GM18867 (cell line): Measurements from ENCODE around the gene CELF2.
"Not testable (repeated sequence)": the region's sequence is repeated elsewhere in the genome, so short reads cannot be mapped to it uniquely, and the experiment has no call there.

ENCODE experiments used
- ATAC-seq: cut with Tn5 transposase; IDR thresholded peaks from one replicate; pipeline ENCODE4 v1.9.1; 2021; ENCODE audit warnings: mild to moderate bottlenecking, moderate library complexity; ENCODE audit not compliant: unreplicated experiment

The CELF2 gene

DNA sequence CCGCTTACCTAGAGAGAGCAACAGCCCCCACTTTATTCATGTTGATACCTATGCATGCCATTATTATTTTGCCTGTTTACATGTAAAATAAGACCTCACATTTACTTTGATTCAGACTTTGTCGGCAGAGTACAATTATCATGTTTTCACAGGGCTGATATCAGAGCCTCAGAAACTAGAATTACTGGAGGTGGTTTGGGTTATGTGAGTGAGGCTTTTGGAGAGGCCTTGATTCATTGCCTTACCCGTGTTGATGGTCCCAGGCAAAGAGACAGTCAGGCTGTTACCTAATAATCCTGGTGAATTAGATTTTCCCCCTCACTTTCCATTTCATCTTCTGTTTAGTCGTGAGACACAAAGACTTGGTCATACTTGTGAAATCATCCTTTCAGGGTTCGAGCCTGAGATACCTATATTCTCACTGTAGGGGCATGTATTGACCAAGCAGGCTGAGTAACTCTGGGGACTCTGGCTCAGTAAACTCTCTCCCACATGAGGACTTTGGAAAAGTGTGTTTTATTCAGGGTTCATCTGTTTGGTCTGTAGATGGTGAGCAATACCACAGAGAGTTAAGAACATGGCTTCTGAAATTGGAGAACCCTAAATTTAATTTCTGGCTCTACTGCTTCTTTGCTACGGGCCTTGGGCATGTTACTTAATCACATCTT, 150.9 kb downstream of the CELF2 start:
- no peak for ATAC-seq

DNA sequence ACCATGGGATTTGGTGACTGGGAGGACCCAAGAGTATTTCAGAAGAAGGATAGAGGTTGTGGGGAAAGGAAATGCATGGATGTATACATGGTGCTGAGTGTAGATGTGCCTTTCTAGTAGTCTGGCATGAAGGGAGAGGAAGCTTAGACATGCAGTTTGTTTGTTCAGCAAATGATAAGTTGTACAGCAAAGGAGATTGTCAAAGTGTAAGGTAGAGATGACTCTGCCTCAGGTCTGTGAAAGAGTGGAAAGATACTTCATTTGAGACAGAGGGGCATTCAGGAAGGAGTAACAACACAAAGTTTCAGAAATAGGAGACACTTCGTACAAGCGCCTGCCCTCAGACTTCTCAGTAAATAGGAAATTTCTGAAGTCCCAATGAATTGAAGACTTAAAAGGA, 152.3 kb downstream of the CELF2 start:
- ATAC-seq: no peak

- no peak for ATAC-seq
Observed at GRCh38 chr10:11170574-11170973, 152.9 kb downstream of the CELF2 start.

- ATAC-seq: peak; percentile 31
Observed at GRCh38 chr10:11170993-11171851, 153.6 kb downstream of the CELF2 start.

- ATAC-seq: peak; percentile 27
Observed at GRCh38 chr10:11173042-11173441, 155.4 kb downstream of the CELF2 start.

- peak; percentile 38 for ATAC-seq
Observed at GRCh38 chr10:11175823-11176243, 158.2 kb downstream of the CELF2 start.

- ATAC-seq: no peak
Observed at GRCh38 chr10:11176746-11177145, 159.1 kb downstream of the CELF2 start.

DNA sequence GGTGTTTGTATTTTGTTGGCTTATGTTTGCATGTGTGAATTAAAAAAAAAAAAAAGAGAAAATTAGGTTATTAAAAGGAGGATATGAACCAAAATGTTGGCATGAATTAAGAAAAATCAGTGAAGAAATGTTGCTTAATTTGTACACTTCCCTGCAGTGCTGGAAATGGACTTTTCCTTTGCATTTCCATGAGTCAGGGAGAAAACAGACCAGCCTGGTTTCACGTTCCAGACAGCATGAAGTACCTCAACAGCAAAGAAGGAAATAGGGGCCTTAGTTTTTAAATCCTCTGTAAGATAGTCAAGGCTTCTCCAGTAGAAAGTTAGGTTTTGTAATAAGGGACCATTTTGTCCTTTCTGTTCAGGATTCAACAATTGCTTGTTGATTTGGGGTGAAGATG, 159.7 kb downstream of the CELF2 start:
- ATAC-seq: no peak

- ATAC-seq: peak; percentile 23
Observed at GRCh38 chr10:11177926-11178471, 160.3 kb downstream of the CELF2 start.

GRCh38 chr10:11178606-11179515, 161.2 kb downstream of the CELF2 start:
- ATAC-seq: peak; percentile 79

DNA sequence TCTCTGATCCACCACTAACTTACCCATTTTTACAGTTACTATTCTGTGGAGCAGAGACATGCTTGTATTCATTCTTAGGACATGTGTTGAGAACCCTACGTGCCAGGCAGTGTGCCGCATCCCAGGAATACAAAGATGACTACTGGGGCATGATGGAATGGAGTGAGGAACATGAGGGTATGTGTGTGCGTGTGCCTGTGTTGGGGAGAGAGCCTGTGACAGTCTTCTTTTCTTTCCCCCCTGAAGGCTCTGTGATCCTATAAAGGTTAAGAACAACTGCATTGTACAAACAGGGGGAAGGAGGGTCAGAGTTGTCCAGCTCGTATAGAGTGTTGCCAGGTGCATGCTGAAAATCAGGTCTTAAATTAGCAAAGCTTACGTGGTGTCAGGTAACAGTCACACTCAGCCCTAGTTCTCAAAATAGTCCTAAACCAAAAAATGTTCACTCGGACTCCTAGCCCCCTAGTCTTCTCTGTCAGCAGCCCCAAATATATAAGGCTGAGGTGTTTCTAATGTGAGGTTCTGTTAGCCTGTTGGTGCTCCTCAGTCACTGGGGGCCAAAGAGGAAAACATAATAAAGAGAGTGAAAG, 161.9 kb downstream of the CELF2 start:
- no peak for ATAC-seq

DNA sequence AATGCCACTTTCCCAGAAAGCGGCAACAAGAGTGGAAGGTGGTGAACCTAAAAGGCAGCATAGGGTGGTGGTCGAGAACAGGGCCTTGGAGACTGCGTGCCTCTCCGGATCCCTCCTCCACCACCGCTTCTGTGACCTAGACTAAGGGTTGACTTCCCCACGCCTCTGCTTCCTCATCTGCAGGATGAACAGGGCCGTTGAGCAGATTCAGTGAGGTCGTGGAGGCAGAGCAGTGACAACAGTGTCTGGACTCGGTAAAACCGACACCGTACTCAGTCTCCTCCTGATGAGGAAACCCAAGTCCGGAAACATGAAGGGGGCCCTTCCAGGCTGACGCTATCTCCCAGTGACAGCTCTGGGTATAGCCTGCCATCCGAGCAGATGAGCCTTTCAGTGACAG, 162.6 kb downstream of the CELF2 start:
- ATAC-seq: no peak

DNA sequence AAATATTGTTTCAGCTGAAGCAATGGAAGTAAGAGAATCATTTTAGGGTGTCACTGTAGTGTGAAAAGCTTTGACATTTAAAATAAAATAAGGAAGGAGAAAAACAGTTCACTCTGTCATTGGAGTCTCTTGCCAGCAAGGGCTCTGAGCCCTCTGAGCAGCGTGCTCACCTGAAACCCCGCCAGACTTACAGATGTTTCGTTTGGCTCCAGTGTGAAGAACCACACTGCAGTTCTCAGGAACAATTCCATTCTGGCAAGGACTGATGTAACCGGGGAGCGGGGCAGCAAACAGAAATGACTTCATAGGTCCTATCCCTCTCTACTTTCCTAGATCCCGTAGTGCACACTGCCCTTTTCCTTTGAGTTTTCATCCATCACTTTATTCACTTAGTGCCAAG, 164.3 kb downstream of the CELF2 start:
- no peak for ATAC-seq

GRCh38 chr10:11183015-11183414, 165.3 kb downstream of the CELF2 start:
- no peak for ATAC-seq

DNA sequence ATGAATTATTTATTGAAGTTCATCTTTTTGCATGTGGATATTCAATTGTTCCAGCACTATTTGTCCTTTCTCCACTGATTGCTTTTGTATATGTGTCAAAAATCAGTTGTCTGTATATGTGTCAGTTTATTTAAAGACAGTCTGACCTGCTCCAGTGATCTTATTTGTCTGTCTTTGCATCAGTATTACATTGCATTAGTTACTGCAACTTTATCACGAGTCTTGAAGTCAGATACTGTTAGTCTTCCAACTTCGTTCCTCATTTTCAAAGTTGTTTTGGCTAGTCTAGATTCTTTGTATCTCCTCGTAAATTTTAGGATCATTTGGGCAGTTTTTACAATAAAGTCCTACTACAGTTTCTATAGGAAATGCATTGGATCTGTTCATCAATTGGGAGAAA, 166.4 kb downstream of the CELF2 start:
- no peak for ATAC-seq

DNA sequence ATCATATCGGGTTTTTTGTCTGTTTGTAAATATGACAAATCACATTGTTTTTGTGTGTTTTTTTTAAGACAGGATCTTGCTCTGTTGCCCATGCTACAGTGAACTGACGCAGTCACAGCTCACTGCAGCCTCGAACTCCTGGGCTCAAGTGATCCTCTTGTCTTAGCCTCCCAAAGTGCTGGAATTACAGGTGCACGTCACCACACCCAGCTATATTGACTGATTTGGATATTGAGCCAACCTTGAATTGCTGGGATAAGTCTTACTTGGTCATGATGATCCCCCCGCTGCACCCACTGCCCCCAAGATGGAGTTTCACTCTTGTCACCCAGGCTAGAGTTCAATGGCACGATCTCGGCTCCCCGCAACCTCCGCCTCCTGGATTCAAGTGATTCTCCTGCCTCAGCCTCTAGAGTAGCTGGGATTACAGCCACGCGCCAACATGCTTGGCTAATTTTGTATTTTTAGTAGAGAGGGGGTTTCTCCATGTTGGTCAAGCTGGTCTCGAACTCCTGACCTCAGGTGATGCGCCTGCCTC, 167.5 kb downstream of the CELF2 start:
- ATAC-seq: not testable (repeated sequence)

DNA sequence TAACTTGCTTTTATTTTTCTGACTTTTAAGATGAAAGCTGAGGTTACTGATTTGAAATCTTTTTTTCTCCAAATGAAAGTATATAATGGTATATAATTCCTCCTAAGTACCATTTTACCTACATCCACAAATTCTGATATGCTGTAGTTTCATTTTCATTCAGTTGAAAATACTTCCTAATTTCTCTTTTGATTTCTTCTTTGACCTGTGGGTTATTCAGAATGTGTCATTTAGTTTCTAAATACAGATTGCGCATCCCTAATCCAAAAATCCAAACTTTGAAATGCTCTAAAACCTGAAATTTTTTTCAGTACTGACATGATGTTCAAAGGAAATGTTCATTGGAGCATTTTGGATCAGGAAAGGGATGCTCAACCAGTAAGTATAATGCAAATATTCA, 168.7 kb downstream of the CELF2 start:
- no peak for ATAC-seq

DNA sequence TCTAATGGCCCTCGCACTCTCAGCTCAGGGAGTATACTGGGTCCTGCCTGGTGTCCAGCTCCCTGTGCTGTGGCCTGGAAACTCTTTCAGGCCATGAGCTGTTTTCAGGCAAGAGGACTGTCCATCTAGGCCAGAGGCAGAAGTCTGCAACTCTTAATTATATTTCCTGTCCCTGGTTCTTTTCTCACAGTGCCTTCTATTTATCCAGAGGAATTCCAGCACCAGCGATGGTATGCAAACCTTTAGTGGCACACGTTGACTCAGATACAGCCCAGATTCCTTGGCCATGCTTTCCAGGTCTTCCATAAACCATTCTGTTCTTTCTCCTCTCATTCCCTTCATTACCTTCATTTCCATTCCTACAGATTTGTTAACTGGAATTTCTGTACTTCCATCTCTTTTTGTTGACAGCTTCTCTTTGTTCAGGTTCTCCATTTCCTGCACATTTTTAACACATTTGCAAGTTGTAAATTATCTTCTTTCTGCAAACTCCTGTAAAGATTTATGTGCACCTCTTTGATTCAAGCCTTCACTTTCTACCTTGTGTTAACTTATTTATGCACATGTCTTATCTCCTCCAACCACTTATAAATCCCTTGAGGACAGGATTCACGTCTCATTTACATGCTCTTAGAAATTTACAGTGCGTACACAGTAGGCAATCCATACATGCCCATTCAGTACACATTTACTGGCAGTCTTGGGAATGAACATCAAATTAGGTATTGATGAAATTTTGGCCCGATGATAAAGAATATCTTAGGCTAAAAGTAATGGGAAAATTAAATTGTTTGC, 172.1 kb downstream of the CELF2 start:
- no peak for ATAC-seq

DNA sequence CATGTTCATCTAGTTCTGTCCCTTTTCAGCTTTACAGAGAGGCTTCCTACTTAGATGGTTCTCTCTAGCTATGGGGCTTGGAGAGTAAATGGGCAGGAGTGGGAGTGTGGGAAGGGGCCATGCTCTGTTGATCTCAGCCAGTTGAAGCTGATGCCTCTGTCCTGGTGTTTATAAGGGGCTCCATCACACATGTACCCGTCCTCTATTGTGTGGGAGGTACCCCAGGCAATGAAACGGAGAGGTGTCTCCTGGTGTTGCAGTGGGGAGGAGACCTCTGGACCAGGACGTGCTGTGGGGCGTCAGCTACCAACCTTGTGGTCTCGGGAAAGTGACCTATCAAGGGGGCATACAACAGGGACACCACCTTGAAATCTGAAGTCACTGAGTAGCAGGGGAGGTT, 173.5 kb downstream of the CELF2 start:
- no peak for ATAC-seq

DNA sequence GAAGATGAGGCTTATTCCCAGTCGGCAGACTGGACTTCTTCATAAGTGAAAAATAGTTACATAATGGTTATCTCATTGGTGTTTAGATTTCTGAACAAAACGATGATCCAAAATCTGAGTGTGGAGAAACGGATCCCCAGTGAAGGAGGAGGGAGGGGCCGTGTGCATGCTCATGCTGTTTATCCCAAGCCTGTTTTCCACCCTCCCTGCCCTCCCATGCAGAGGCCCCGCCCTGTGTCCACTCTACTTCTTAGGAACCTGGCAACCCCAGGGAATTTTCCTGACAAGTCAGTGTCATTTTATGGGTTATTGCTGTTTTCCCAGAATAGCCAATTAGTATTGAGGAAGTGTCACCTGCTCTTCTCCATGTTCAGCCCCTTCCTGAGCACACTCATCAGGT, 174.0 kb downstream of the CELF2 start:
- no peak for ATAC-seq
